Colonic mucosa (tissue), 4 donors: ENCODE measurements around the gene PRKG2. TPM values are rescaled to one million over a fixed set of nuclear protein-coding genes. Genes with fewer than 3 reads are reported as not detected.
"Not testable (repeated sequence)": the region's sequence is repeated elsewhere in the genome, so short reads cannot be mapped to it uniquely, and the experiment has no call there.

ENCODE experiments used
- DNase-seq: peaks from one replicate; pipeline ENCODE4 v3.0.0-alpha.2; 2020
- H3K27ac ChIP-seq: fragments of 200-600 bp; one replicate; pipeline ENCODE4 v1.8.0; 2021
- H3K27me3 ChIP-seq: fragments of 200-600 bp; one replicate; pipeline ENCODE4 v1.8.0; 2021
- H3K36me3 ChIP-seq: fragments of 200-600 bp; one replicate; pipeline ENCODE4 v1.8.0; 2021
- H3K4me1 ChIP-seq: fragments of 200-600 bp; one replicate; pipeline ENCODE4 v1.8.0; 2021; ENCODE audit warnings: mild to moderate bottlenecking
- H3K4me3 ChIP-seq: fragments of 200-600 bp; one replicate; pipeline ENCODE4 v1.8.0; 2021
- H3K9ac ChIP-seq, 2 donors: one replicate each; pipeline ENCODE4 v1.7.0; 2013; ENCODE audit warnings: control low read depth in 2 of 2, low read depth in 2 of 2, low read length in 2 of 2
- H3K9me3 ChIP-seq: fragments of 200-600 bp; one replicate; pipeline ENCODE4 v1.8.0; 2021
- CTCF ChIP-seq: fragments of 200-600 bp; IDR thresholded peaks from one replicate; pipeline ENCODE4 v1.8.0; 2022; ENCODE audit warnings: antibody characterized with exemption, mild to moderate bottlenecking
- intact Hi-C: fragments of 100-400 bp; cut with DNase I; formaldehyde crosslinking; loops from one replicate; pipeline ENCODE4 v1.14.1; 2022
- total RNA-seq, 2 donors: library from RNA; stranded (reverse); fragmentation: NEBNext Ultra II Directional in 1 of 2; extraction: Animal tissue kit (Norgen Biotek cat#: 25700) in 1 of 2; gene quantifications; one replicate each; pipeline ENCODE4 v1.2.1, GENCODE V29; 2021
- donor health status: healthy.
- donor health status: DM: no; HTN: no; CAD: no.
- donor health status: DM: no; HTN: no; CAD: no.

Gene PRKG2
- total RNA-seq, 2 donors from 2014 or later = 1.8 to 2.3 TPM

GRCh38 chr4:81237791-81238190 lies 22.8 kb upstream of the PRKG2 start:
- no peak overlapping the region for H3K4me3 ChIP-seq
- H3K27me3 ChIP-seq = no peaks in the 10 kb centered on the region
- no peak for DNase-seq
- no peak overlapping the region for H3K9ac ChIP-seq
- TF ChIP-seq CTCF = no peak
- intact Hi-C loops = no loop called here
- no peaks in the 10 kb centered on the region for H3K9me3 ChIP-seq
- H3K4me1 ChIP-seq = no peaks in the 10 kb centered on the region
- H3K36me3 ChIP-seq = no peaks in the 10 kb centered on the region
- no peak overlapping the region for H3K27ac ChIP-seq

- intact Hi-C loops = no loop called here
- TF ChIP-seq CTCF = no peak
- no peak for DNase-seq
Measured at GRCh38 chr4:81235982-81236749, 21.1 kb upstream of the PRKG2 start.

GRCh38 chr4:81227968-81228367 lies 12.9 kb upstream of the PRKG2 start:
- no peak overlapping the region for H3K27ac ChIP-seq
- H3K9me3 ChIP-seq = no peaks in the 10 kb centered on the region
- no peak overlapping the region for H3K9ac ChIP-seq
- H3K4me3 ChIP-seq = no peak overlapping the region
- H3K27me3 ChIP-seq = no peaks in the 10 kb centered on the region
- no peak for DNase-seq
- no peak for TF ChIP-seq CTCF
- no peaks in the 10 kb centered on the region for H3K36me3 ChIP-seq
- intact Hi-C loops = no loop called here
- H3K4me1 ChIP-seq = no peaks in the 10 kb centered on the region

More at GRCh38 chr4:81235982-81236749, 21.1 kb upstream of the PRKG2 start:
- Histone ChIP-seq H3K9ac (no peak overlapping the region), H3K4me1 (no peaks in the 10 kb centered on the region), H3K27ac (no peak overlapping the region), H3K27me3 (no peaks in the 10 kb centered on the region), H3K36me3 (no peaks in the 10 kb centered on the region), H3K4me3 (no peak overlapping the region), H3K9me3 (no peaks in the 10 kb centered on the region)

- H3K36me3 ChIP-seq = no peaks in the 10 kb centered on the region
- H3K27me3 ChIP-seq = no peaks in the 10 kb centered on the region
- H3K9ac ChIP-seq = no peak overlapping the region
- no peak overlapping the region for H3K4me3 ChIP-seq
- no peak overlapping the region for H3K27ac ChIP-seq
- no peak for TF ChIP-seq CTCF
- intact Hi-C loops = no loop called here
- DNase-seq = no peak
- no peaks in the 10 kb centered on the region for H3K4me1 ChIP-seq
- H3K9me3 ChIP-seq = no peaks in the 10 kb centered on the region
Measured at GRCh38 chr4:81227138-81227537, 12.1 kb upstream of the PRKG2 start.

- intact Hi-C loops = no loop called here
- no peak overlapping the region for H3K27ac ChIP-seq
- H3K4me3 ChIP-seq = no peak overlapping the region
- no peak for TF ChIP-seq CTCF
- H3K4me1 ChIP-seq = no peaks in the 10 kb centered on the region
- no peaks in the 10 kb centered on the region for H3K9me3 ChIP-seq
- no peaks in the 10 kb centered on the region for H3K36me3 ChIP-seq
- no peaks in the 10 kb centered on the region for H3K27me3 ChIP-seq
- no peak for DNase-seq
- H3K9ac ChIP-seq = no peak overlapping the region
Measured at GRCh38 chr4:81225252-81225651, 10.2 kb upstream of the PRKG2 start.

GRCh38 chr4:81222082-81222472 lies 7.1 kb upstream of the PRKG2 start:
- H3K4me1 ChIP-seq, intact Hi-C loops: not testable (repeated sequence)

More at GRCh38 chr4:81222082-81222472, 7.1 kb upstream of the PRKG2 start:
- not testable (repeated sequence) for H3K4me3 ChIP-seq, H3K27me3 ChIP-seq, H3K36me3 ChIP-seq, H3K9ac ChIP-seq, DNase-seq, H3K9me3 ChIP-seq, H3K27ac ChIP-seq
